Measurements from ENCODE around the gene SLCO2A1.

Gene SLCO2A1

DNA sequence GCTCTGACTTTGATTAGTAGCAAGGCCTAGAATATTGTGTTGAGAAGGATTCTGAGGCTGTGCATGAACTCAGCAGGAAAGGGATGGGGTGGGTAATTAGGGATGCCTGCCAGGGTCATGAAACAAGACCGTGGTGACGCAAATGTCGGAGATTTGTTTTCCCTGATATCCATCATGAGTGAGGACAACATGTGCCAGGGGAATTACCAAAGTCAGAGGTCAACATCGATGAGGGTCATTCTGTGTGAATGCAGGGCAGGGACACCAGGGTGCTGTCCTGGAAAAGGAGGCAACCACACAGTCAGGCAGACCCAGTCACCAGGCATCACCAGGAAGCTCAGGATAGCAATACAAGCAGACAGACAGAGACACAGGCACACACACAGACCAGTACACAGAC lies 52.2 kb downstream of the SLCO2A1 start:
- no peak for DNase-seq

DNA sequence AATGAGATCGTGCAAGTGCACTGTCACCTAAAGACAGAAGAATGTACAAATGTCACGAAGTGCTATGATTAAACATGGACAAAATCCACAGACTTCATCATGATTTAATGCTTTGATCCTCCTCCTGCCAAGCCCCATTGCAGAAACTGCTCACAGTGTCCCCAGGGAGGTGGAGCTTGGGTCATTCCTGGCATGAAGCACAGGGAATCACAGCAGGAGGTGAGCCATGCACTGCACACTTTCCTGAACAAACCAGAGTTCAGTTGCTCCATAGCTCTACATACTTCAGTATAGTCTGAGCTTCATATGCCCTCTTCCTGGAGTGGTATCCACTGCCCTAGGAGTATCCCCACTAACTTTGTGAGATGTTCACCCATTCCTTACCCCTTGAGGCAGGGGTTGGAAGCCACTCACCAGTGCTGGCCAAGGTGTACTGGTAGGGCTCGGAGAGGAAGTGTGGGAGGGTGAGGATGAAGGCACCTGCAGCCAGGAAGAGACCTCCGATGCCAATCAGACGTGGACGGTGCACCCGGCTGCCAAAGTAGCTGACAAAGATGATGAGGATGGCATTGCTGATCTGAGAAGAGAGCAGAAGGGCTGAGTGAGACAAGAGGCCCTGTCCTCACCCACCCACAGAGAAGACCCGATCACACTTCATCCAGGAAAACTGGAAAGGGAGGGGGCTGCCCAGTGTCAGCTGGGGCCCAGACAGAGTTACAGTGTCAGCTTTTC lies 56.3 kb downstream of the SLCO2A1 start:
- DNase-seq: no peak

DNA sequence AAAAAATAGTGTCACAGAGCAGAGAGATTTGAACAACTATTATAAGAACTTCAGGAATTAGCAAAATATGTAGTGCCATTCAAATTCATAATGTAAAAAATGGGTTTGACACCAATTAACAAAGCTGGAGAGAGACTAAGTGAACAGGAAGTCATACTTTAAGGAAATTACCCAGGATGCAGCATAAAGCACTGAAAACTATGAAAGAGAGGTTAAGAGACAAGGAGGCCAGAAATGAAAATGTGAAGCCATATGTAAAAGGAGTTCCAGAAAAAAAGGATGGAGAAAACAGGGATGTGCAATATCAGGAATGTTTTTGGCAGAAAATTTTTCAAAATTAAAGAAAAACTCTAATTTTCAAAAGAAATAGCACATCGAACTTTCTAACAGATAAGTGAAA lies 57.6 kb downstream of the SLCO2A1 start:
- no peak for DNase-seq

- DNase-seq: no peak
These were observed 58.8 kb downstream of the SLCO2A1 start for GRCh38 chr3:133970916-133971315.

GRCh38 chr3:133970339-133970738 lies 59.4 kb downstream of the SLCO2A1 start:
- no peak for DNase-seq

- DNase-seq: no peak
These were observed 61.5 kb downstream of the SLCO2A1 start for GRCh38 chr3:133967992-133968892.

- DNase-seq: no peak
These were observed 62.8 kb downstream of the SLCO2A1 start for GRCh38 chr3:133966954-133967353.

- DNase-seq: no peak
These were observed 63.8 kb downstream of the SLCO2A1 start for GRCh38 chr3:133965906-133966305.

- no peak for DNase-seq
These were observed 64.6 kb downstream of the SLCO2A1 start for GRCh38 chr3:133965013-133965570.

GRCh38 chr3:133964547-133964946 lies 65.2 kb downstream of the SLCO2A1 start:
- no peak for DNase-seq

GRCh38 chr3:133963657-133964396 lies 65.9 kb downstream of the SLCO2A1 start:
- no peak for DNase-seq

GRCh38 chr3:133962849-133963248 lies 66.9 kb downstream of the SLCO2A1 start:
- DNase-seq: no peak

DNA sequence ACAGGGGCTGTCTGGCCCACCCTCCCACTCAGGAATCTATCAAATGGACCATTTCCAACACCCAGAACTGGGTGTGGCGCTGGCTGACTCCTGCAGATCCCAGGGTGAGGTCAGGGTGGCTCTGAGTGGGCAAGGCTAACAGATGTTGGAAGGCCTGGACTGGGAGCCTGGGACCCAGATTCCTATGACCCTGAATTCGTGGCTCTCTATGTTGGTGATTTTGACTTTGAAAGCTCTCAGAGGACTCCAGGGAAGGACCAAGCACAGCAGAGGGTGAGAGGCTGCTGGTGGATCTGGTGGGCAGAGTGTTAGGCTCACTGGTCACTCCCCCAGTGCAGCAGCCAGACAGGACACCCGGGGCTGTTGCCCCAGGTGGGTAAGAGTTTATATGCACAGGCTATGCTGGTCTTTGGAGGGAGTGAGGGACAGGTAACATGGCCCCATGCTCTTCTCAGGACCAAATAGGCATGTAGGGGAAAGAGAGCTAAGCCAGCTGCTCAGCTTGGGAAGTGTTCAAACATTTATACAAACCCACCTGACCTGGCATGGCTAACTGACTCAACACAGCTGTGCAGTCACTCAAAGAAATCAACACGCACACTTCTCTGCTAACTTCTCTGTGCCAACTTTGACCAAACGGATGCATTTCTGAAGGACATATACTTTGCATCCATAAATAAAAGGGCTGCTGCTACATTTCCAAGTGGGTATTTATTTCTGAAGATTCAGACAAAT lies 71.5 kb downstream of the SLCO2A1 start:
- DNase-seq: no peak

GRCh38 chr3:133956982-133957381 lies 72.7 kb downstream of the SLCO2A1 start:
- no peak for DNase-seq

GRCh38 chr3:133956353-133956752 lies 73.4 kb downstream of the SLCO2A1 start:
- DNase-seq: no peak

DNA sequence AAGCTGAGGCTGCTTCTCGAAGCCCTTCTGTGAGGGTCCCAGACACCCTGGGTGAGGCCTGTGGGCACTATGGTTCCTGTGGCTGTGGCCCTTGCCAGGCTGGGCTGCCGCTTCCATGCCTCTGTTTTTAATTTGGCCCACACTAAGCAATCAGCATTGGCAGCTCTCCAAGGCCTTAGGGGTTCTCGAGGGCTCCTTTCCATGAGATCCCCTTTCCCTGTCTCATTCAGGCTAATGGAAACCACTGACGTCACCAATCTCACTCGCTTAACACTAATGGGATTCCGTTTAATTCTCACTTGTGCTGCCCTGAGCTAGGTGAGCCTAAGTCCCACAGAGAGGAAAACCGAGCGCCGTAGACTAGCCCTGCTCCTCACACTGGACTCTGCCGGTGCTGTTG lies 73.8 kb downstream of the SLCO2A1 start:
- no peak for DNase-seq

DNA sequence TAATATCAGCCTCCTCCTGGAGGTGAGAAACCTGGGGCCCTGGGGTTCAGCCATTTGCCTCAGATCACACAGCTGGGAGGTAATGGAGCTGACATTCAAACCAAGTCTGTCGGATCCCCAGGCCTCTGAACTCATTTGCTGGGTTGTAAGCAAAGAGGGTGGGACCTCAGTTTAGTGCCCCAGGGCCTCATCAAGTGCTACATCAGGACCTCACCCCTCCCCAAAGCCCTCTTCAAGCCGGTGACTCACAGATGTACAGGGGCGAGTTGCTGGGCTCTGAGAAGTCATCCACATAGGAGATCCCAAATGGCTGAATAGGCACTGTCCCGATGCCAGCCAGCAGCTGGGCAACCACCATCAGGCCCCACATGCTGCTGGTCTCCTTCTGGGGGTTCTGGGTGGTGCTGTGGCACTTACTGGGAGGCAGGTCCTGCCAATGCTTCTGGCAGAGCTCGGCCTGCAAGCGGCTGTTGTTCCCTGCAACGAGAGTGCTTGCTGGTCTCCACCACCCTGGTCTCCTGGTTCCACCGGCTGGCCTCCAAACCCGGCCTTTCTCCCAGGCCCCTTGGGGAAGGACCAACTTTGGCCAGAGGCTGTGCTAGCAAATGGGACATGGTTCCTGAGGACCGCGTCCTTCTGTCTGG lies 74.9 kb downstream of the SLCO2A1 start:
- DNase-seq: no peak

DNA sequence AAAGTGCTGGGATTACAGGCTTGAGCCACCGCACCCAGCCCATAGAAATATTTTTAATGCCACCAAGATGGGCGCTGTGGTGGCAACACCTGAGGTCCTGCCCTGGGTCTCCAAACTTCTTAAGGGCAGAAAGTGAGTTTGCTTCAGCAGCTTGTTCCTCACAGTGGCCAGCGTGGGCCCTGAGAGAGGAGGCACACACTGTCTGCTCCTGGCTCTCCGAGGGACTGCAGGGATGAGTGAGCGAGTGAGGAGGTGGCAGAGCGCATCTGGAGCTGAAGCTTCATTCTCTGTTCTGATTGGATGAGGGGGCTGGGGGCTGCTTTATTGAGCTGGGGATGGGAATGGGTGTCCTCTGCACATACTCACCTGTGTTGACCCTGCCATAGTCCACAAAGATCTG lies 76.4 kb downstream of the SLCO2A1 start:
- no peak for DNase-seq

GRCh38 chr3:133949438-133949837 lies 80.3 kb downstream of the SLCO2A1 start:
- DNase-seq: no peak

- DNase-seq: no peak
These were observed 80.7 kb downstream of the SLCO2A1 start for GRCh38 chr3:133948996-133949395.

DNA sequence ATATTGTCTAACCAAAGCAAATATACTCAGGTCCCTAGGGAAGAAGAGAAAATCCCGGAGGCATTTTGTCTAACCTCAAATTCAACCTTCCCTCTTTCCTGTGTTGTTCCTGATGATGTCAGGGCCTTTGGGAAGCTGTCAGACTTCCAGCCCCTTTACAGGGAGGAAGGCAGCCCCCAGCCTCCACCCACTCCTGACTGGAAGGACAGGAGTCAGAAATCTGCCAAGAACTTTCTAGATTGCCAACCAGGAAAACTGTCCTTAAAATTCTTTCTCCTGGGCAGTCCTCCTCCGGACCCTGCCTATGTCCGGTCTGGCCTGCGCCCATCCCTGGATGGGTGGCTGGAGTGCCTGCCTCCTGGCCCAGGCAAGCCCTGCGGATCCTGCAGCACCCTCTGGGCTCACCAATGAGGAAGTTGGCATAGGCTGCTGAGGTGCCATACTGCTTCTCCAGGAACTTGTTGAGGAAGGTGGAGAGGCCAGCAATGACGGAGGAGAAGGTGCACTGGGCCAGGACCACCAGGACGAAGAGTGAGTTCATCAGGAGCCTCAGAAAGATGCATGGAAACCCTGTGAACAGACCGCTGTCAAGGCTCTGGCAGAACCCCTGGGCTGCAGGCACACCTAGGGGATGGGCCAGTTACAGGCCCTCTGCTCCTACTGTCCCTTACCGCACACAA lies 81.5 kb downstream of the SLCO2A1 start:
- no peak for DNase-seq
